Kidney glomerular epithelial cell (primary cell): ENCODE data around the gene D2HGDH.

Source experiments
- DNase-seq: peaks from one replicate; lab custom pipeline; 2025; lab: John Stamatoyannopoulos, UW

D2HGDH gene

GRCh38 chr2:241734467-241735208 lies at the start of gene D2HGDH:
D2HGDH (plus strand) TSS chr2:241734630; CDS start chr2:241735225, 595 bp downstream.
- peak; percentile 61 for DNase-seq

GRCh38 chr2:241686324-241686649 lies 48.1 kb upstream of the D2HGDH start:
- no peak for DNase-seq

- DNase-seq, result peak; percentile 92
These were observed 47.6 kb upstream of the D2HGDH start, which contains the start of gene DTYMK for GRCh38 chr2:241686650-241687425. DTYMK (minus strand) TSS chr2:241686815; CDS start chr2:241686783, 32 bp downstream.

- DNase-seq, result no peak
These were observed 45.1 kb upstream of the D2HGDH start for GRCh38 chr2:241689306-241689705.

- no peak for DNase-seq
These were observed 44.2 kb upstream of the D2HGDH start for GRCh38 chr2:241690202-241690717.

GRCh38 chr2:241692448-241692847 lies 42.0 kb upstream of the D2HGDH start:
- no peak for DNase-seq

GRCh38 chr2:241695651-241696050 lies 38.8 kb upstream of the D2HGDH start:
- no peak for DNase-seq

GRCh38 chr2:241701149-241701398 lies 33.4 kb upstream of the D2HGDH start:
- no peak for DNase-seq

GRCh38 chr2:241701399-241702154 lies 32.9 kb upstream of the D2HGDH start, which contains the start of gene ING5:
ING5 (plus strand) TSS chr2:241702039; CDS start chr2:241702066, 27 bp downstream.
- DNase-seq, result peak; percentile 76

GRCh38 chr2:241702155-241703031 lies 32.0 kb upstream of the D2HGDH start:
- peak; percentile 75 for DNase-seq

GRCh38 chr2:241703032-241703604 lies 31.3 kb upstream of the D2HGDH start:
- DNase-seq, result no peak

GRCh38 chr2:241706537-241706936 lies 27.9 kb upstream of the D2HGDH start:
- DNase-seq, result no peak

- no peak for DNase-seq
These were observed 25.6 kb upstream of the D2HGDH start for GRCh38 chr2:241708879-241709278.

- no peak for DNase-seq
These were observed 15.3 kb upstream of the D2HGDH start for GRCh38 chr2:241719093-241719492.

- no peak for DNase-seq
These were observed 14.3 kb upstream of the D2HGDH start for GRCh38 chr2:241720099-241720498.

GRCh38 chr2:241720560-241720959 lies 13.9 kb upstream of the D2HGDH start:
- no peak for DNase-seq

GRCh38 chr2:241721852-241722251 lies 12.6 kb upstream of the D2HGDH start:
- DNase-seq, result no peak

- no peak for DNase-seq
These were observed 11.5 kb upstream of the D2HGDH start for GRCh38 chr2:241722896-241723454.

- DNase-seq, result no peak
These were observed 10.0 kb upstream of the D2HGDH start for GRCh38 chr2:241724259-241724974.
